ENCODE results near the gene PHTF2. TPM values are rescaled to one million over a fixed set of nuclear protein-coding genes. Genes with fewer than 3 reads are reported as not detected.

Gene PHTF2
- total and polyA plus RNA-seq, 12 donors = 4.3 to 24.3 (median 9.9) TPM

DNA sequence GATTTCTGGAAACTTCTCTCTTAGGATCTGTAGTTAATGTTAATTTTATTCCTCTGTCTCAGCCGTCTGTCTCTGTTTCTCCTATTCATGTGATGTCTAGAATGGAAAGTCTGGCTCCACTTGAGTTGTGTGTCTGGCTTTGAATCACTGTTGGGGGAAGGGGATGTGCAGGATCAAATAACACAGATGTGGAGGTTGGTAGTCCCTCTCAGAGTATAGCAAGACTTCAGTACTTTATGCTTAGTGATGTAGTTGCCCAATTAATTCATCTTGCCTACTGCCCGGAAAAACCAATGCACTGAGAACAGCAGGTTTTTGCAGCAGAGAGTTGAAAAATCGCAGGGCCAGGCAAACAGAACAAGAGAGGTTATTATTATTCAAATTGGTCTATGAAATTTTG lies 79.2 kb downstream of the PHTF2 start:
- Histone ChIP-seq H3K27me3 (no peaks in the 10 kb centered on the region), H3K36me3 (replicated peaks in 1 of 2) (no peaks in the 10 kb centered on the region), H3K4me1 (replicated peaks in 1 of 2) (no peaks in the 10 kb centered on the region), H3K9me3 (replicated peaks in 1 of 3) (no peaks in the 10 kb centered on the region), H3K4me3 (no peak overlapping the region), H3K27ac (no peak overlapping the region)
- DNase-seq = no peak
- no peak for TF ChIP-seq POLR2A (IDR thresholded peaks at IDR 0.05)
- TF ChIP-seq, protein P1, sequence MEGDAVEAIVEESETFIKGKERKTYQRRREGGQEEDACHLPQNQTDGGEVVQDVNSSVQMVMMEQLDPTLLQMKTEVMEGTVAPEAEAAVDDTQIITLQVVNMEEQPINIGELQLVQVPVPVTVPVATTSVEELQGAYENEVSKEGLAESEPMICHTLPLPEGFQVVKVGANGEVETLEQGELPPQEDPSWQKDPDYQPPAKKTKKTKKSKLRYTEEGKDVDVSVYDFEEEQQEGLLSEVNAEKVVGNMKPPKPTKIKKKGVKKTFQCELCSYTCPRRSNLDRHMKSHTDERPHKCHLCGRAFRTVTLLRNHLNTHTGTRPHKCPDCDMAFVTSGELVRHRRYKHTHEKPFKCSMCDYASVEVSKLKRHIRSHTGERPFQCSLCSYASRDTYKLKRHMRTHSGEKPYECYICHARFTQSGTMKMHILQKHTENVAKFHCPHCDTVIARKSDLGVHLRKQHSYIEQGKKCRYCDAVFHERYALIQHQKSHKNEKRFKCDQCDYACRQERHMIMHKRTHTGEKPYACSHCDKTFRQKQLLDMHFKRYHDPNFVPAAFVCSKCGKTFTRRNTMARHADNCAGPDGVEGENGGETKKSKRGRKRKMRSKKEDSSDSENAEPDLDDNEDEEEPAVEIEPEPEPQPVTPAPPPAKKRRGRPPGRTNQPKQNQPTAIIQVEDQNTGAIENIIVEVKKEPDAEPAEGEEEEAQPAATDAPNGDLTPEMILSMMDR (IDR thresholded peaks at IDR 0.05) = no peak
- intact Hi-C loops (cut with DNase I) = no loop called here
- 92 to 97% (median 94%) methylated on average over 3 of the region's 3 CpGs for whole genome bisulfite sequencing, 4 donors

DNA sequence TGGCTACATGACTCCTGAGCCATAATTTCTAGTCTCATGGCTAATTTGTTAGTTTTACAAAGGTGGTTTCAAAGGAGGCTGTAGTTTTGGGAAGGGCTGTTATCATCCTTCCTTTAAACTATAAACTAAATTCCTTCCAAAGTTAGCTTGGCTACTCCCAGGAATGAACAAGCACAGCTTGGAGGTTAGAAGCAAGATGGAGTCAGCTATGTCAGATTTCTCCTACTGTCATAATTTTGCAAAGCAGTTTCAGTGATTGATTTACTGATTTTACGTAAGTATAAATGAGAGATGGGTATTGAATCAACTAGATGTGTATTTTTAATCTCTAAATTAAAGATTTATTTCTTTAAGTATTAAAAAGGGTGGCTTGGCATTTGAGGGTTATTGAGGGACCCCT lies 79.9 kb downstream of the PHTF2 start:
- no peak for DNase-seq
- TF ChIP-seq POLR2A (IDR thresholded peaks at IDR 0.05) = no peak
- TF ChIP-seq, protein P1 (IDR thresholded peaks at IDR 0.05) = no peak
- Histone ChIP-seq H3K36me3 (replicated peaks in 1 of 2) (no peaks in the 10 kb centered on the region), H3K27me3 (no peaks in the 10 kb centered on the region), H3K27ac (no peak overlapping the region), H3K4me1 (replicated peaks in 1 of 2) (no peaks in the 10 kb centered on the region), H3K9me3 (replicated peaks in 1 of 3) (no peaks in the 10 kb centered on the region), H3K4me3 (no peak overlapping the region)
- intact Hi-C loops (cut with DNase I) = no loop called here
- 92 to 100% (median 98%) methylated on average over 1 of the region's 1 CpG for WGBS, 4 donors

DNA sequence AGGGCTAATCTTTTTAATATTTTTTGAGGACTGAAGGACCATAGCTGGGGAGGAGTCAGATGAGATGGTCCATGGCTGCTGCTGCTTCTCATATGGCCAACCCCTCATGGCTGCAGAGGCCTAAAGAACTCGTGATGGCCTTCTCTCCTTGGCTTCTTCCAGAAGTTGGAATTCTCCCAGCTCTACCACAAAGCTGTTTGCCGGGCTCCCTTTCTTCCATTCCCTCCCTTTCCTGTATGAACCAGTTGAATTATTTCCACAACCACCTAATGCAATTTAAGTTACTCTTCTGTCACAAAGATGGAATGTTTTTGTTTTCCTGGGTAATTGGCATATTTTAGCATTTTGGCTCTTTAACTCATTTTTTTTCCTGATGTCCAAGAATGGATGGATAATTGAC lies 80.7 kb downstream of the PHTF2 start:
- no peak for TF ChIP-seq POLR2A (IDR thresholded peaks at IDR 0.05)
- TF ChIP-seq, protein P1 (IDR thresholded peaks at IDR 0.05) = no peak
- H3K9me3 ChIP-seq (replicated peaks in 1 of 3) = no peaks in the 10 kb centered on the region
- no peak for DNase-seq
- H3K4me3 ChIP-seq = no peak overlapping the region
- intact Hi-C loops (cut with DNase I) = no loop called here
- no peak overlapping the region for H3K27ac ChIP-seq
- H3K27me3 ChIP-seq = no peaks in the 10 kb centered on the region
- 71 to 88% (median 84%) methylated on average over 2 of the region's 2 CpGs for WGBS, 4 donors
- no peaks in the 10 kb centered on the region for H3K36me3 ChIP-seq (replicated peaks in 1 of 2)
- no peaks in the 10 kb centered on the region for H3K4me1 ChIP-seq (replicated peaks in 1 of 2)

DNA sequence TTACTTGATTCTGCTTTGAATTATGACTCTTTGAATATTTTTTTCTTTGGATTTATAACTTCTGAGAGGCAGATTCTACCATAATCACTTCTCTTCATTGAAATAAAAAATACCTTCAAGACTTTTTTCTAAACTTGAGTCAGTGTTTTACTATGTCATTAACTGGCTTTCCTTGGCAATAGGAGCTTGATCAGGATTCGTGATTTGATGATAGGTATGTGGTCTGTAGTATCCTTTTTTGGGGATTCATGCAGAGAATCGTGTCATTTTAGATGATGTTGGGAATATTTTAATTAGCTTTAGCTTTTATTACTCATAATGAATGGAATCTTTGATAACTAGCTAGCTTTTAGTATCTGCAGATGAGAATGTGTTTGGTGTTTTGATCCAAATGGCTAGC lies 83.3 kb downstream of the PHTF2 start:
- H3K27ac ChIP-seq = no peak overlapping the region
- H3K4me1 ChIP-seq (replicated peaks in 1 of 2) = no peaks in the 10 kb centered on the region
- no peak overlapping the region for H3K4me3 ChIP-seq
- no peak for DNase-seq
- H3K9me3 ChIP-seq (replicated peaks in 1 of 3) = no peaks in the 10 kb centered on the region
- WGBS, 4 donors = 91 to 100% (median 97%) methylated on average over 2 of the region's 2 CpGs
- intact Hi-C loops (cut with DNase I) = no loop called here
- no peaks in the 10 kb centered on the region for H3K27me3 ChIP-seq
- TF ChIP-seq, protein P1 (IDR thresholded peaks at IDR 0.05) = no peak
- TF ChIP-seq POLR2A (IDR thresholded peaks at IDR 0.05) = no peak
- H3K36me3 ChIP-seq (replicated peaks in 1 of 2) = no peaks in the 10 kb centered on the region
